22Rv1 (cell line): ENCODE measurements around the gene CD6.

Source experiments
- CTCF ChIP-seq: fragments of 450-650 bp; IDR thresholded peaks from 2 replicates; pipeline ENCODE4 v1.5.1; 2017; ENCODE audit warnings: mild to moderate bottlenecking
- ZFX ChIP-seq: fragments of 450-650 bp; IDR thresholded peaks from 2 replicates; pipeline ENCODE4 v1.6.1; 2017; ENCODE audit warnings: antibody characterized with exemption, borderline replicate concordance

- TF ChIP-seq CTCF (no peak), ZFX (no peak)
Observed at GRCh38 chr11:60921777-60922335, 49.6 kb upstream of the CD6 start.
